Measurements from ENCODE around the gene FARP1. TPM values are rescaled to one million over a fixed set of nuclear protein-coding genes. Genes with fewer than 3 reads are reported as not detected.

Gene FARP1
- total and polyA plus RNA-seq, 2 of the 8 experiments (the other 6 are each of a cell fraction or from before 2014, with no cell fraction given) = 24.7 to 104 TPM

- peak; percentile 83 for TF ChIP-seq TEAD4 (IDR thresholded peaks at IDR 0.05; ENCODE audit: low read depth, low read length)
- peak; percentile 71 for TF ChIP-seq CEBPB (IDR thresholded peaks at IDR 0.05; ENCODE audit: low read depth, low read length)
- TF ChIP-seq SP4 (IDR thresholded peaks at IDR 0.05; ENCODE audit: low read length) = no peak
- TF ChIP-seq POLR2A (IDR thresholded peaks at IDR 0.05; ENCODE audit: control extremely low read depth in 1 of 2, low read depth in 2 of 2, low read length in 2 of 2) = peak in 1 of 2 experiments; percentile 49; a peak in 2 of 3 replicates
- TF ChIP-seq TAF1 (IDR thresholded peaks at IDR 0.05; ENCODE audit: low read depth, low read length) = peak; percentile 58; the same call in 1 of the 2 replicates
- TF ChIP-seq CBX5 (IDR thresholded peaks at IDR 0.05; ENCODE audit: low read depth, low read length) = no peak
These were observed 57.5 kb downstream of the FARP1 start (continued) for GRCh38 chr13:98200211-98200878.

Measured in H1 (cell line).